NCI-H2107 treated with DMSO at 0.1 percent for 48 hours (cell line): ENCODE data around the gene TRPM3.

Experiments
- DNase-seq: peaks from one replicate; lab custom pipeline; 2025; ENCODE audit not compliant: unreplicated experiment; lab: John Stamatoyannopoulos, UW

TRPM3 gene

GRCh38 chr9:71121275-71122021 lies at the start of gene TRPM3:
Gene TRPM3, minus strand, starts transcription at chr9:71121621. Its CDS starts 267 bp downstream, at chr9:71121354.
- no peak for DNase-seq

GRCh38 chr9:71168418-71168817 lies 47.0 kb upstream of the TRPM3 start:
- no peak for DNase-seq

GRCh38 chr9:71162126-71162525 lies 40.7 kb upstream of the TRPM3 start:
- DNase-seq: no peak

- no peak for DNase-seq
These were observed 36.3 kb upstream of the TRPM3 start for GRCh38 chr9:71157731-71158130.

- no peak for DNase-seq
These were observed 25.9 kb upstream of the TRPM3 start for GRCh38 chr9:71147368-71147767.

- DNase-seq: no peak
These were observed 25.1 kb upstream of the TRPM3 start for GRCh38 chr9:71146511-71146910.

GRCh38 chr9:71145179-71145578 lies 23.8 kb upstream of the TRPM3 start:
- DNase-seq: no peak

GRCh38 chr9:71144495-71144894 lies 23.1 kb upstream of the TRPM3 start:
- DNase-seq: no peak

- no peak for DNase-seq
These were observed 15.3 kb upstream of the TRPM3 start for GRCh38 chr9:71136696-71137095.

GRCh38 chr9:71131145-71131544 lies 9.7 kb upstream of the TRPM3 start:
- DNase-seq: no peak

GRCh38 chr9:71130521-71130920 lies 9.1 kb upstream of the TRPM3 start:
- no peak for DNase-seq

GRCh38 chr9:71128796-71129195 lies 7.4 kb upstream of the TRPM3 start:
- no peak for DNase-seq

GRCh38 chr9:71127301-71127700 lies 5.9 kb upstream of the TRPM3 start:
- no peak for DNase-seq

- no peak for DNase-seq
These were observed 1.0 kb upstream of the TRPM3 start for GRCh38 chr9:71122421-71122820.

GRCh38 chr9:71122022-71122275 lies 528 bp upstream of the TRPM3 start:
- DNase-seq: no peak

GRCh38 chr9:71120501-71121247 lies 747 bp downstream of the TRPM3 start:
- no peak for DNase-seq

GRCh38 chr9:71119746-71120145 lies 1.7 kb downstream of the TRPM3 start:
- no peak for DNase-seq

- no peak for DNase-seq
These were observed 3.1 kb downstream of the TRPM3 start for GRCh38 chr9:71118324-71118723.

GRCh38 chr9:71115448-71115975 lies 5.9 kb downstream of the TRPM3 start:
- no peak for DNase-seq

GRCh38 chr9:71112866-71113265 lies 8.6 kb downstream of the TRPM3 start:
- DNase-seq: no peak

- no peak for DNase-seq
These were observed 12.5 kb downstream of the TRPM3 start for GRCh38 chr9:71108937-71109336.

GRCh38 chr9:71106992-71107391 lies 14.4 kb downstream of the TRPM3 start:
- no peak for DNase-seq

GRCh38 chr9:71105192-71105591 lies 16.2 kb downstream of the TRPM3 start:
- DNase-seq: no peak
